ENCODE results near the gene SIGLEC1. TPM values are rescaled to one million over a fixed set of nuclear protein-coding genes. Genes with fewer than 3 reads are reported as not detected.

Gene SIGLEC1
- total and polyA plus RNA-seq, 2 of the 4 experiments (the other 2 are of a cell fraction) = not detected

GRCh38 chr20:3755269-3755668 is 42.9 kb upstream of the SIGLEC1 start:
- H2AK5ac ChIP-seq (ENCODE audit: low read depth, low read length) = no peak overlapping the region
- ChIA-PET POLR2A (ENCODE audit: unreplicated experiment) (no interaction called here), CTCF (no interaction called here)
- 100% methylated on average over 1 of the region's 7 CpGs; no CpG with 5 or more reads in 1 of the 2 experiments for WGBS, 2 experiments (ENCODE audit: extremely low coverage in 2 of 2, insufficient read length in 1 of 2)
- H3K79me1 ChIP-seq (ENCODE audit: low read depth in 1 of 2, low read length in 2 of 2) = peaks cover 0 to 6% of the 10 kb centered on the region in 2 experiments; a peak in 1 of 4 replicates
- H3K4me3 ChIP-seq (ENCODE audit: insufficient read depth, low read depth, low read length) = no peak overlapping the region
- no peak overlapping the region for H2AK9ac ChIP-seq (replicated peaks; ENCODE audit: low read depth, low read length, poor library complexity)
- TF ChIP-seq CEBPB (IDR thresholded peaks at IDR 0.05; ENCODE audit: low read depth, low read length) (no peak), SMC3 (IDR thresholded peaks at IDR 0.05; ENCODE audit: low read depth, low read length) (no peak), CTCF (conservative IDR thresholded peaks at IDR 0.05; ENCODE audit: low read depth, low read length) (no peak), MAZ (IDR thresholded peaks at IDR 0.05; ENCODE audit: borderline replicate concordance, low read depth, low read length) (no peak), BHLHE40 (IDR thresholded peaks at IDR 0.05; ENCODE audit: low read depth, low read length) (no peak), ELK1 (IDR thresholded peaks at IDR 0.05; ENCODE audit: borderline replicate concordance, low read depth, low read length) (no peak)
- ATAC-seq (ENCODE audit: low read depth) (no peak), DNase-seq (no peak)
- H2BK20ac ChIP-seq (ENCODE audit: low read depth, low read length) = no peak overlapping the region
- no peak overlapping the region for H3K14ac ChIP-seq (replicated peaks; ENCODE audit: low read depth, low read length)
- no peak overlapping the region for H4K91ac ChIP-seq (ENCODE audit: insufficient read depth, low read depth, low read length)
- peaks cover 14% of the 10 kb centered on the region; the same call in 1 of the 2 replicates for H4K20me1 ChIP-seq (ENCODE audit: insufficient read depth, low read length)
- H3K4ac ChIP-seq (ENCODE audit: low read depth, low read length) = no peak overlapping the region
- H3K9me3 ChIP-seq (ENCODE audit: control insufficient read depth, insufficient read depth, low read length) = no peaks in the 10 kb centered on the region
- H3K9me1 ChIP-seq (ENCODE audit: insufficient read depth, low read length) = peaks cover 5% of the 10 kb centered on the region
- no peak overlapping the region for H3K9ac ChIP-seq (ENCODE audit: low read depth, low read length)
- no peaks in the 10 kb centered on the region for H3K27me3 ChIP-seq (ENCODE audit: control insufficient read depth, insufficient read depth, low read length)
- H3K18ac ChIP-seq (ENCODE audit: low read depth, low read length) = no peak overlapping the region
- in situ Hi-C loops (cut with MboI; ENCODE audit: low sequenced_read_pairs) (no loop called here), intact Hi-C loops (cut with micrococcal nuclease) (no loop called here), dilution Hi-C loops (cut with HindIII; ENCODE audit: low sequenced_read_pairs, unreplicated experiment) (no loop called here)
- no peaks in the 10 kb centered on the region for H3K4me1 ChIP-seq (ENCODE audit: control insufficient read depth, insufficient read depth, low read length)
- H2BK5ac ChIP-seq (ENCODE audit: low read depth, low read length, poor library complexity, severe bottlenecking) = no peak overlapping the region
- no peak overlapping the region for H2BK15ac ChIP-seq (ENCODE audit: low read depth, low read length)
- H3K36me3 ChIP-seq (ENCODE audit: control insufficient read depth, insufficient read depth, low read length) = peaks cover 10% of the 10 kb centered on the region
- no peak overlapping the region for H2BK120ac ChIP-seq (ENCODE audit: low read depth, low read length)
- no peak overlapping the region for H3K4me2 ChIP-seq (ENCODE audit: low read depth, low read length)
- H3K56ac ChIP-seq (ENCODE audit: extremely low read depth, insufficient read depth, low read length) = no peak overlapping the region
- no TSS peak for BruUV-seq (replicated peaks)
- no peak overlapping the region for H4K5ac ChIP-seq (ENCODE audit: low read depth, low read length)
- H3K27ac ChIP-seq (ENCODE audit: insufficient read depth, low read length) = no peak overlapping the region
- no peak overlapping the region for H4K8ac ChIP-seq (ENCODE audit: low read depth in 2 of 2, low read length in 2 of 2)
- no peak overlapping the region for H3K23ac ChIP-seq (ENCODE audit: low read depth, low read length)
- H2AFZ ChIP-seq (replicated peaks; ENCODE audit: low read length, poor library complexity) = no peak overlapping the region

Data from IMR-90 (cell line).